Epithelial cell of esophagus (primary cell): ENCODE data around the gene SLC5A4.

Experiments used
- DNase-seq: peaks from one replicate; pipeline ENCODE4 v3.0.0; 2010; ENCODE audit warnings: low read depth
- H3K4me3 ChIP-seq: 2 replicates; pipeline ENCODE4 v1.5.1; 2011; ENCODE audit warnings: mild to moderate bottlenecking, low read length, control low read depth
- CTCF ChIP-seq: IDR thresholded peaks from 2 replicates; pipeline ENCODE4 v1.5.1; 2011; ENCODE audit warnings: low read depth, mild to moderate bottlenecking, low read length, control low read depth, inconsistent platforms; ENCODE audit not compliant: insufficient read depth; ENCODE audit errors: missing control alignments

SLC5A4 gene

GRCh38 chr22:32181043-32181442, 74.1 kb downstream of the SLC5A4 start:
- DNase-seq: no peak
- TF ChIP-seq CTCF: no peak
- no peak overlapping the region for H3K4me3 ChIP-seq

- peak; percentile 4 for DNase-seq
- TF ChIP-seq CTCF: no peak
- no peak overlapping the region for H3K4me3 ChIP-seq
Measured at GRCh38 chr22:32177221-32177765, 77.9 kb downstream of the SLC5A4 start.

GRCh38 chr22:32175683-32176644, 79.2 kb downstream of the SLC5A4 start:
- H3K4me3 ChIP-seq: no peak overlapping the region
- TF ChIP-seq CTCF: no peak
- no peak for DNase-seq

- no peak for DNase-seq
- no peak for TF ChIP-seq CTCF
Measured at GRCh38 chr22:32175115-32175514, 80.0 kb downstream of the SLC5A4 start.

More at GRCh38 chr22:32175115-32175514, 80.0 kb downstream of the SLC5A4 start:
- no peak overlapping the region for H3K4me3 ChIP-seq
